ENCODE data around the gene AFF3. TPM values are rescaled to one million over a fixed set of nuclear protein-coding genes. Genes with fewer than 3 reads are reported as not detected.
"Not testable (repeated sequence)": the region's sequence is repeated elsewhere in the genome, so short reads cannot be mapped to it uniquely, and the experiment has no call there.

Gene AFF3
- total RNA-seq, 1 experiment from 2014 or later = 4.2 TPM

GRCh38 chr2:100151832-100152231 is 9.4 kb upstream of the AFF3 start:
- DNase-seq (ENCODE audit: low read depth, low spot score); in situ Hi-C loops (cut with HindIII; ENCODE audit: low pct_unique_long_range_greater_than_20kb, low sequenced_read_pairs): not testable (repeated sequence)

- in situ Hi-C loops (cut with HindIII; ENCODE audit: low pct_unique_long_range_greater_than_20kb, low sequenced_read_pairs) = no loop called here
- no peak for DNase-seq (ENCODE audit: low read depth, low spot score)
Observed at GRCh38 chr2:100151310-100151709, 8.9 kb upstream of the AFF3 start.

GRCh38 chr2:100148883-100149282 is 6.5 kb upstream of the AFF3 start:
- no peak for DNase-seq (ENCODE audit: low read depth, low spot score)
- in situ Hi-C loops (cut with HindIII; ENCODE audit: low pct_unique_long_range_greater_than_20kb, low sequenced_read_pairs) = no loop called here

GRCh38 chr2:100146657-100146960 is 4.2 kb upstream of the AFF3 start:
- in situ Hi-C loops (cut with HindIII; ENCODE audit: low pct_unique_long_range_greater_than_20kb, low sequenced_read_pairs) = no loop called here
- no peak for DNase-seq (ENCODE audit: low read depth, low spot score)

- no peak for DNase-seq (ENCODE audit: low read depth, low spot score)
- in situ Hi-C loops (cut with HindIII; ENCODE audit: low pct_unique_long_range_greater_than_20kb, low sequenced_read_pairs) = no loop called here
Observed at GRCh38 chr2:100145893-100146656, 3.7 kb upstream of the AFF3 start.

- no peak for DNase-seq (ENCODE audit: low read depth, low spot score)
- in situ Hi-C loops (cut with HindIII; ENCODE audit: low pct_unique_long_range_greater_than_20kb, low sequenced_read_pairs) = no loop called here
Observed at GRCh38 chr2:100143286-100143685, 896 bp upstream of the AFF3 start.

- DNase-seq (ENCODE audit: low read depth, low spot score) = no peak
- in situ Hi-C loops (cut with HindIII; ENCODE audit: low pct_unique_long_range_greater_than_20kb, low sequenced_read_pairs) = no loop called here
Observed at GRCh38 chr2:100141906-100142305, 484 bp downstream of the AFF3 start.

GRCh38 chr2:100140582-100140981 is 1.8 kb downstream of the AFF3 start:
- in situ Hi-C loops (cut with HindIII; ENCODE audit: low pct_unique_long_range_greater_than_20kb, low sequenced_read_pairs) = no loop called here

GRCh38 chr2:100137866-100138570 is 4.4 kb downstream of the AFF3 start:
- in situ Hi-C loops (cut with HindIII; ENCODE audit: low pct_unique_long_range_greater_than_20kb, low sequenced_read_pairs) = no loop called here
- DNase-seq (ENCODE audit: low read depth, low spot score) = no peak

More at GRCh38 chr2:100140582-100140981, 1.8 kb downstream of the AFF3 start:
- DNase-seq (ENCODE audit: low read depth, low spot score) = no peak

GRCh38 chr2:100137318-100137717 is 5.1 kb downstream of the AFF3 start:
- in situ Hi-C loops (cut with HindIII; ENCODE audit: low pct_unique_long_range_greater_than_20kb, low sequenced_read_pairs) = no loop called here
- DNase-seq (ENCODE audit: low read depth, low spot score) = no peak

GRCh38 chr2:100136310-100136709 is 6.1 kb downstream of the AFF3 start:
- in situ Hi-C loops (cut with HindIII; ENCODE audit: low pct_unique_long_range_greater_than_20kb, low sequenced_read_pairs) = no loop called here
- no peak for DNase-seq (ENCODE audit: low read depth, low spot score)

- DNase-seq (ENCODE audit: low read depth, low spot score) = no peak
Observed at GRCh38 chr2:100135415-100135814, 7.0 kb downstream of the AFF3 start.

GRCh38 chr2:100130595-100131391 is 11.6 kb downstream of the AFF3 start:
- in situ Hi-C loops (cut with HindIII; ENCODE audit: low pct_unique_long_range_greater_than_20kb, low sequenced_read_pairs) = no loop called here
- no peak for DNase-seq (ENCODE audit: low read depth, low spot score)

More at GRCh38 chr2:100135415-100135814, 7.0 kb downstream of the AFF3 start:
- in situ Hi-C loops (cut with HindIII; ENCODE audit: low pct_unique_long_range_greater_than_20kb, low sequenced_read_pairs) = no loop called here

GRCh38 chr2:100126897-100127401 is 15.4 kb downstream of the AFF3 start:
- in situ Hi-C loops (cut with HindIII; ENCODE audit: low pct_unique_long_range_greater_than_20kb, low sequenced_read_pairs) = no loop called here
- DNase-seq (ENCODE audit: low read depth, low spot score) = no peak

- in situ Hi-C loops (cut with HindIII; ENCODE audit: low pct_unique_long_range_greater_than_20kb, low sequenced_read_pairs) = no loop called here
- DNase-seq (ENCODE audit: low read depth, low spot score) = no peak
Observed at GRCh38 chr2:100126201-100126600, 16.2 kb downstream of the AFF3 start.

GRCh38 chr2:100125626-100126025 is 16.8 kb downstream of the AFF3 start:
- in situ Hi-C loops (cut with HindIII; ENCODE audit: low pct_unique_long_range_greater_than_20kb, low sequenced_read_pairs) = no loop called here
- no peak for DNase-seq (ENCODE audit: low read depth, low spot score)

- DNase-seq (ENCODE audit: low read depth, low spot score) = no peak
- in situ Hi-C loops (cut with HindIII; ENCODE audit: low pct_unique_long_range_greater_than_20kb, low sequenced_read_pairs) = no loop called here
Observed at GRCh38 chr2:100124761-100125160, 17.6 kb downstream of the AFF3 start.

GRCh38 chr2:100121124-100121718 is 21.2 kb downstream of the AFF3 start:
- no peak for DNase-seq (ENCODE audit: low read depth, low spot score)
- in situ Hi-C loops (cut with HindIII; ENCODE audit: low pct_unique_long_range_greater_than_20kb, low sequenced_read_pairs) = no loop called here

All from SK-MEL-5 (cell line).